Glutamatergic neuron (in vitro differentiated cells): ENCODE data around the gene MTHFD1L. TPM values are rescaled to one million over a fixed set of nuclear protein-coding genes. Genes with fewer than 3 reads are reported as not detected.
"Not testable (repeated sequence)": the region's sequence is repeated elsewhere in the genome, so short reads cannot be mapped to it uniquely, and the experiment has no call there.

Source experiments
- DNase-seq: peaks from one replicate; pipeline ENCODE4 v3.0.0; 2022
- H3K27ac Mint-ChIP-seq: one replicate; pipeline ENCODE4 v1.8.0; 2020; ENCODE audit warnings: mild to moderate bottlenecking, mixed read lengths, inconsistent platforms; ENCODE audit not compliant: unreplicated experiment
- H3K27me3 Mint-ChIP-seq: one replicate; pipeline ENCODE4 v1.8.0; 2020; ENCODE audit warnings: mild to moderate bottlenecking, moderate library complexity, mixed read lengths, inconsistent platforms; ENCODE audit not compliant: unreplicated experiment
- H3K36me3 Mint-ChIP-seq: one replicate; pipeline ENCODE4 v1.8.0; 2020; ENCODE audit warnings: mild to moderate bottlenecking, mixed read lengths, inconsistent platforms; ENCODE audit not compliant: unreplicated experiment
- H3K4me1 Mint-ChIP-seq: one replicate; pipeline ENCODE4 v1.8.0; 2020; ENCODE audit warnings: mild to moderate bottlenecking, low read depth, mixed read lengths, inconsistent platforms; ENCODE audit not compliant: unreplicated experiment
- H3K4me3 Mint-ChIP-seq: one replicate; pipeline ENCODE4 v1.8.0; 2020; ENCODE audit warnings: mild to moderate bottlenecking, mixed read lengths, inconsistent platforms; ENCODE audit not compliant: unreplicated experiment
- H3K9me3 Mint-ChIP-seq: one replicate; pipeline ENCODE4 v1.8.0; 2020; ENCODE audit warnings: mild to moderate bottlenecking, moderate library complexity, mixed read lengths, inconsistent platforms; ENCODE audit not compliant: unreplicated experiment
- total RNA-seq: library from RNA; stranded (reverse); fragmentation: NEBNext Ultra II Directional; extraction: Animal tissue kit (Norgen Biotek cat#: 25700); gene quantifications from one replicate; pipeline ENCODE4 v1.2.1, GENCODE V29; 2021; ENCODE audit not compliant: unreplicated experiment
- TF ChIP-seq, protein P1 (sequence below): fragments of 200-600 bp; sonication (generic); IDR thresholded peaks from one replicate; pipeline ENCODE4 v1.5.0; 2021; ENCODE audit not compliant: partially characterized antibody, unreplicated experiment

The MTHFD1L gene
- total RNA-seq, 1 donor from 2014 or later = 35.9 TPM

DNA sequence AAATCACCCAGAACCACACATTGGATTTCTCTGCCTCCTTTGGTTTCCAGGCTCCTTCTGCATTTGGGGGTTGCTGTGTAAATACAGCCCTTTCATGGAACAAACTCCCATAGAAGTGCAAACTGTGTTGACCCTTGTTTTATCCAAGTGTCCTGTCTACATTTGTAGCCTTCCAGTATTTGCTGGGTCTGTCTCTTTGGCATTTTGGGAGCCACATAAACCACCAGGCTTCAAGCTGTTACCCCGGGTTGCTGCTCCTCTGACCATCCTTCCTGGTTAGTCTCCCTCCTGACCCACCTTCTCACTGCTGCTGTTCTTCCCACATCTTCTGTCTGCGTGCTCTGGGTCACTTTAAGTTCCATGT, 7.6 kb upstream of the MTHFD1L start:
- no peak for DNase-seq
- H3K9me3 Mint-ChIP-seq = peaks cover 4% of the 10 kb centered on the region
- no peaks in the 10 kb centered on the region for H3K4me1 Mint-ChIP-seq
- H3K36me3 Mint-ChIP-seq = no peaks in the 10 kb centered on the region
- TF ChIP-seq, protein P1, sequence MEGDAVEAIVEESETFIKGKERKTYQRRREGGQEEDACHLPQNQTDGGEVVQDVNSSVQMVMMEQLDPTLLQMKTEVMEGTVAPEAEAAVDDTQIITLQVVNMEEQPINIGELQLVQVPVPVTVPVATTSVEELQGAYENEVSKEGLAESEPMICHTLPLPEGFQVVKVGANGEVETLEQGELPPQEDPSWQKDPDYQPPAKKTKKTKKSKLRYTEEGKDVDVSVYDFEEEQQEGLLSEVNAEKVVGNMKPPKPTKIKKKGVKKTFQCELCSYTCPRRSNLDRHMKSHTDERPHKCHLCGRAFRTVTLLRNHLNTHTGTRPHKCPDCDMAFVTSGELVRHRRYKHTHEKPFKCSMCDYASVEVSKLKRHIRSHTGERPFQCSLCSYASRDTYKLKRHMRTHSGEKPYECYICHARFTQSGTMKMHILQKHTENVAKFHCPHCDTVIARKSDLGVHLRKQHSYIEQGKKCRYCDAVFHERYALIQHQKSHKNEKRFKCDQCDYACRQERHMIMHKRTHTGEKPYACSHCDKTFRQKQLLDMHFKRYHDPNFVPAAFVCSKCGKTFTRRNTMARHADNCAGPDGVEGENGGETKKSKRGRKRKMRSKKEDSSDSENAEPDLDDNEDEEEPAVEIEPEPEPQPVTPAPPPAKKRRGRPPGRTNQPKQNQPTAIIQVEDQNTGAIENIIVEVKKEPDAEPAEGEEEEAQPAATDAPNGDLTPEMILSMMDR = no peak
- H3K27me3 Mint-ChIP-seq = no peaks in the 10 kb centered on the region
- no peak overlapping the region for H3K4me3 Mint-ChIP-seq
- H3K27ac Mint-ChIP-seq = no peak overlapping the region

DNA sequence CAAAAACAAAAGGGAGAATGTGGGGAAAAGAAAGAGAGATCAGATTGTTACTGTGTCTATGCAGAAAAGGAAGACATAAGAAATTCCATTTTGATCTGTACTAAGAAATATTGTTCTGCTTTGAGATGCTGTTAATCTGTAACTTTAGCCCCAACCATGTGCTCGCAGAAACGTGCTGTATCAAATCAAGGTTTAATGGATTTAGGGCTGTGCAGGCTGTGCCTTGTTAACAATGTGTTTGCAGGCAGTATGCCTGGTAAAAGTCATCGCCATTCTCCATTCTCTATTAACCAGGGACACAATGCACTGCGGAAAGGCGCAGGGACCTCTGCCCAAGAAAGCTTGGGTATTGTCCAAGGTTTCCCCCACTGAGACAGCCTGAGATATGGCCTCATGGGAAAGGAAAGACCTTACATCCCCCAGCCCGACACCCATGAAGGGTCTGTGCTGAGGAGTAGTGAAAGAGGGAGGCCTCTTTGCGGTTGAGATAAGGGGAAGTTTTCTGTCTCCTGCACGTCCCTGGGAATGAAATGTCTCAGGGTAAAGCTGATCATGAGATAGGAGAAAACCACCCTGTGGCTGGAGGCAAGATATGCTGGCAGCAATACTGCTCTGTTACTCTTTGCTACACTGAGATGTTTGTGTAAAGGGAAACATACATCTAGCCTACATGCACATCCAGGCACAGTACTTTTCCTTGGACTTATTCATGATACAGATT, 3.9 kb upstream of the MTHFD1L start:
- not testable (repeated sequence) for H3K9me3 Mint-ChIP-seq, H3K27me3 Mint-ChIP-seq, H3K36me3 Mint-ChIP-seq, H3K27ac Mint-ChIP-seq, H3K4me3 Mint-ChIP-seq, H3K4me1 Mint-ChIP-seq, DNase-seq

GRCh38 chr6:150863213-150863928, 2.1 kb upstream of the MTHFD1L start:
- no peaks in the 10 kb centered on the region for H3K36me3 Mint-ChIP-seq
- DNase-seq = no peak
- H3K4me1 Mint-ChIP-seq = peaks cover 4% of the 10 kb centered on the region
- TF ChIP-seq, protein P1 = no peak
- no peak overlapping the region for H3K27ac Mint-ChIP-seq
- no peak overlapping the region for H3K4me3 Mint-ChIP-seq
- peaks cover 12% of the 10 kb centered on the region for H3K27me3 Mint-ChIP-seq
- peaks cover 10% of the 10 kb centered on the region for H3K9me3 Mint-ChIP-seq

- peaks cover 12% of the 10 kb centered on the region for H3K27me3 Mint-ChIP-seq
- H3K9me3 Mint-ChIP-seq = peaks cover 12% of the 10 kb centered on the region
- peak overlapping the region; percentile 70 for H3K27ac Mint-ChIP-seq
- H3K4me1 Mint-ChIP-seq = peaks cover 4% of the 10 kb centered on the region
- TF ChIP-seq, protein P1 = no peak
- peak overlapping the region; percentile 81 for H3K4me3 Mint-ChIP-seq
- no peak for DNase-seq
- no peaks in the 10 kb centered on the region for H3K36me3 Mint-ChIP-seq
Measured at GRCh38 chr6:150865043-150865405, 478 bp upstream of the MTHFD1L start.

GRCh38 chr6:150866147-150866990, 867 bp downstream of the MTHFD1L start:
- Mint-ChIP-seq H3K4me1 (peaks cover 4% of the 10 kb centered on the region), H3K27ac (peak overlapping the region; percentile 98), H3K27me3 (peaks cover 12% of the 10 kb centered on the region), H3K9me3 (peaks cover 11% of the 10 kb centered on the region), H3K4me3 (peak overlapping the region; percentile 99), H3K36me3 (no peaks in the 10 kb centered on the region)
- TF ChIP-seq, protein P1 = no peak
- DNase-seq = peak; percentile 95
